ENCODE results near the gene CFAP74.

DNA sequence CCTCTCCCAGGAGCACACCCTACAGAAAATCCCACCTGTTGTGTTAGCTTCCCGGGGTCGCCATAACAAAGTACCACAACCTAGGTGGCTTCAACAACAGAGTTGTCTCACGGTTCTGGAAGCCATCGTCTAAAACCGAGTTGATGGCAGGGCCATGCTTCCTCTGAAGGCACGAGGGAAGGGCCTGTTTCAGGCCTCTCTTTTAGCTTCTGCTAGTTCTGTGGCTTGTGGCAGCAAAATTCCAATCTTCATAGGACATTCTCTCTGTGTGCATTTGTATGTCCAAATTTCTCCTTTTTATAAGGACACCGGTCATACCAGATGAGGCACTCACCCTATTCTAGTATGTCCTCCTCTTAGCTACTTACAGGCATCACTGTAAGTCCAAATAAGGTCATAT lies 3.2 kb downstream of the CFAP74 start:
- no peak for TF ChIP-seq POLR2A (IDR thresholded peaks at IDR 0.05; ENCODE audit: low read length)
- no peak for TF ChIP-seq GATA1 (IDR thresholded peaks at IDR 0.05; ENCODE audit: low read depth, low read length)

All from erythroblast (primary cell).